Astrocyte of the spinal cord (primary cell): ENCODE results near the gene ANKH.

Experiments used
- DNase-seq: peaks from one replicate; pipeline ENCODE4 v3.0.0; 2011; ENCODE audit warnings: low read depth, low spot score
- H3K4me3 ChIP-seq: 2 replicates; pipeline ENCODE4 v1.5.1; 2011; ENCODE audit warnings: low read depth, mild to moderate bottlenecking, low read length, moderate library complexity
- in situ Hi-C: cut with HindIII; loops from 2 replicates; pipeline ENCODE4 v1.10.0; 2017; ENCODE audit warnings: low sequenced_read_pairs
- TF ChIP-seq, protein P1 (sequence below): IDR thresholded peaks from 2 replicates; pipeline ENCODE4 v1.5.1; 2012; ENCODE audit warnings: low read depth, mild to moderate bottlenecking, low read length, inconsistent platforms

ANKH gene

DNA sequence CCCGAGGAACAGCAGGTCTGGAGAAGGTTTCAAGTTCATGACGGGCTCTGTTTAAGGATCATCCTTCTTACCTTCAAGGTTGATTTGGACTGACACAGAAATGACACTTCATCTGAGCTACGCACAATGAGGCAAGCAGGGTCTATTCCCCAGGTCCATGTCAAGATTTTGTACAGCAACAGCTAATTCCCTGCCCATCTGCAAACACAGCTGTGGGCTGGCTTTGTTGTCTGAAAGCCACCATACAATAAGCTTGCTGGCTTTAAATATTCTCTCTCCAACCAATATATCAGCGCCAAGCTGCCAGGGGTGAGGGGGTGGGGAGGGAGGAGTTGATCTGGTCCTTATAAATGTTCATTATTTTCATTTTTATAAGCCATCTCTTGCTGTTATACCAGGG is 115.1 kb downstream of the ANKH start:
- TF ChIP-seq, protein P1, sequence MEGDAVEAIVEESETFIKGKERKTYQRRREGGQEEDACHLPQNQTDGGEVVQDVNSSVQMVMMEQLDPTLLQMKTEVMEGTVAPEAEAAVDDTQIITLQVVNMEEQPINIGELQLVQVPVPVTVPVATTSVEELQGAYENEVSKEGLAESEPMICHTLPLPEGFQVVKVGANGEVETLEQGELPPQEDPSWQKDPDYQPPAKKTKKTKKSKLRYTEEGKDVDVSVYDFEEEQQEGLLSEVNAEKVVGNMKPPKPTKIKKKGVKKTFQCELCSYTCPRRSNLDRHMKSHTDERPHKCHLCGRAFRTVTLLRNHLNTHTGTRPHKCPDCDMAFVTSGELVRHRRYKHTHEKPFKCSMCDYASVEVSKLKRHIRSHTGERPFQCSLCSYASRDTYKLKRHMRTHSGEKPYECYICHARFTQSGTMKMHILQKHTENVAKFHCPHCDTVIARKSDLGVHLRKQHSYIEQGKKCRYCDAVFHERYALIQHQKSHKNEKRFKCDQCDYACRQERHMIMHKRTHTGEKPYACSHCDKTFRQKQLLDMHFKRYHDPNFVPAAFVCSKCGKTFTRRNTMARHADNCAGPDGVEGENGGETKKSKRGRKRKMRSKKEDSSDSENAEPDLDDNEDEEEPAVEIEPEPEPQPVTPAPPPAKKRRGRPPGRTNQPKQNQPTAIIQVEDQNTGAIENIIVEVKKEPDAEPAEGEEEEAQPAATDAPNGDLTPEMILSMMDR, result no peak
- no peak for DNase-seq
- in situ Hi-C loops, result no loop called here
- H3K4me3 ChIP-seq, result no peak overlapping the region

GRCh38 chr5:14753947-14754346 is 117.6 kb downstream of the ANKH start:
- no peak for DNase-seq
- in situ Hi-C loops, result no loop called here
- TF ChIP-seq, protein P1, result no peak
- H3K4me3 ChIP-seq, result no peak overlapping the region

DNA sequence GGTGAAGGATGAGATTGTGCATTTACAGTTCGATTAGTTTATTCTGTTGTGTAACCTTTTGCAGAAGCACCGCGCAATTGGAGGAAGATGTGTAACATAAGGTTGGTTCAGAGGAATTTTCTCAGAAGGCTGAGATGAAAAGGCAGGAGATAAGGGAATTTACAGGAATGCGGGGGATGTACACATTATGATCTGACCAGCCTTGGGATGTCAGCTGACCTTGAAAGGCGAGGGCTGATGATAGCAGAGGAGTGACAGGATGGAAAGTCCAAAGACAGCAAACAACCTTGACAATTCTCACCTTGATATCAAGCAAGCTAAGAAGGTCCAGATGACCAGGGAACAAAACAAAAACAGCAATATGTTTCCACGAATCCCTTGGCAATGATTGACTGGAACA is 118.3 kb downstream of the ANKH start:
- in situ Hi-C loops, result no loop called here
- TF ChIP-seq, protein P1, result no peak
- DNase-seq, result no peak
- no peak overlapping the region for H3K4me3 ChIP-seq

DNA sequence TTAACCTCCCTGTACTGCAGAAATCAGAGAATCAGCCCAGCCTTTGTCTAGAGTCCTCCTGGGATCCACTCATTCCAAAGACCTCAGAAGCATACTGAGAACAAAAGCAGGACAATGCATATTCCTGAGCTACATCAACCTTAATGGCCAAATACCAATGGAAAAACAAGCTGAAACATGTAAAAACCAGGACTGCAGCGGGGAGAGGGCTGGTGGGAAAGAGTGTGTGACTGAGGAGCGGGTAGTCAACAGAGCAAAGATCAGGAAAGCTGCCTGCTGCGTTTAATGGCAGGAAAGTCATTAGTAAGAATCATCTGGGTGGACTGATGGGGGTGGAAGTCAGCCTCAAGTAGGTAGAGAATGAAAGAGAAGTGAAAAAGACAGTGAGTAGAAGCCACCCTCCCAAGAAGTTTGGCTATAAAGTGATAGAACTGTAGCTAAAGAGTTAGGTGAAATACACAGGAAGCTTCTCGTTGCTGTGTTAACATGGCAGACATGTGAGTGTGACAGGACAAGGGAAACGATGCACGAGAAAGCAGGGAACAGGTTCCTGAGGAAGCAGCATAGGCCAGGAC is 119.0 kb downstream of the ANKH start:
- TF ChIP-seq, protein P1, result no peak
- in situ Hi-C loops, result no loop called here
- no peak for DNase-seq
- no peak overlapping the region for H3K4me3 ChIP-seq

- in situ Hi-C loops, result no loop called here
- no peak for DNase-seq
- H3K4me3 ChIP-seq, result no peak overlapping the region
- TF ChIP-seq, protein P1, result no peak
Measured at GRCh38 chr5:14750712-14751111, 120.9 kb downstream of the ANKH start.

DNA sequence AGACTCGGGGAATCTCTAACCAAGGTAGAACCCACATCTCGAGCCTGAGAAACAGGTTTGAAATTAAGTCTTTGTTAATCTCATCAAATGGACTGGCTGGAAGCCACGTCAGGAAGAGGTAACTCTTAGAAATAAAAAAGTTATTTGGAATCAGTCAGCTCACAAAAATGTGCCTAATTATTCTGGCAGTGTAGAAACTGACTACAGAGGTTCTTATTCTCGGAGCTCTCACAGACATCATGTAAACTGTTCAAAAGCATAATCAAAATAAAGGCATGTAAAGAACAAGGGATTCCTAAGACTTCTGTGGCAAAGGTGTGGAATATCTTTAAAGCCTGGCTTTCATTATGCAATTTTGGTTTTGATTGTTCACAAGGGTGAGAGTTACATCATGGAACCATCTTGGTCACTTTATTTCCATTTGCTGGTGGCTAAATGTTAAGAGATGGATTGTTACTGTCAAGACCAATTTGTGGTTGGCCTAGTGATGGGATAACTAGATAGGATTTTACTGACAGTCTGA is 121.9 kb downstream of the ANKH start:
- TF ChIP-seq, protein P1, result no peak
- DNase-seq, result no peak
- H3K4me3 ChIP-seq, result no peak overlapping the region
- in situ Hi-C loops, result no loop called here
